ENCODE data around the gene ZBTB7A.

Gene ZBTB7A

GRCh38 chr19:4094291-4094690 is 27.6 kb upstream of the ZBTB7A start:
- DNase-seq (ENCODE audit: low read depth) = no peak

GRCh38 chr19:4093643-4094175 is 27.0 kb upstream of the ZBTB7A start:
- no peak for DNase-seq (ENCODE audit: low read depth)

GRCh38 chr19:4090356-4091220 is 23.9 kb upstream of the ZBTB7A start:
- no peak for DNase-seq (ENCODE audit: low read depth)

- DNase-seq (ENCODE audit: low read depth) = no peak
Measured at GRCh38 chr19:4089946-4090345, 23.2 kb upstream of the ZBTB7A start.

GRCh38 chr19:4089400-4089908 is 22.8 kb upstream of the ZBTB7A start:
- DNase-seq (ENCODE audit: low read depth) = no peak

GRCh38 chr19:4088975-4089374 is 22.3 kb upstream of the ZBTB7A start:
- no peak for DNase-seq (ENCODE audit: low read depth)

- DNase-seq (ENCODE audit: low read depth) = no peak
Measured at GRCh38 chr19:4087787-4088679, 21.3 kb upstream of the ZBTB7A start.

GRCh38 chr19:4086411-4086867 is 19.7 kb upstream of the ZBTB7A start:
- DNase-seq (ENCODE audit: low read depth) = no peak

GRCh38 chr19:4084547-4084877 is 17.8 kb upstream of the ZBTB7A start:
- no peak for DNase-seq (ENCODE audit: low read depth)

GRCh38 chr19:4083677-4084546 is 17.2 kb upstream of the ZBTB7A start:
- no peak for DNase-seq (ENCODE audit: low read depth)

GRCh38 chr19:4082172-4082571 is 15.5 kb upstream of the ZBTB7A start:
- DNase-seq (ENCODE audit: low read depth) = no peak

- no peak for DNase-seq (ENCODE audit: low read depth)
Measured at GRCh38 chr19:4081441-4082129, 14.9 kb upstream of the ZBTB7A start.

GRCh38 chr19:4080473-4080872 is 13.8 kb upstream of the ZBTB7A start:
- DNase-seq (ENCODE audit: low read depth) = no peak

- DNase-seq (ENCODE audit: low read depth) = no peak
Measured at GRCh38 chr19:4077800-4078684, 11.3 kb upstream of the ZBTB7A start.

- no peak for DNase-seq (ENCODE audit: low read depth)
Measured at GRCh38 chr19:4077007-4077374, 10.3 kb upstream of the ZBTB7A start.

- no peak for DNase-seq (ENCODE audit: low read depth)
Measured at GRCh38 chr19:4075373-4075772, 8.7 kb upstream of the ZBTB7A start.

- DNase-seq (ENCODE audit: low read depth) = no peak
Measured at GRCh38 chr19:4071610-4072009, 4.9 kb upstream of the ZBTB7A start.

- DNase-seq (ENCODE audit: low read depth) = no peak
Measured at GRCh38 chr19:4069331-4069959, 2.7 kb upstream of the ZBTB7A start.

All from GM04503 (cell line).